ENCODE results near the gene JMJD8. TPM values are rescaled to one million over a fixed set of nuclear protein-coding genes. Genes with fewer than 3 reads are reported as not detected.

JMJD8 gene
- total and polyA plus RNA-seq, 4 donors, result 21.2 to 52.6 (median 33.4) TPM

GRCh38 chr16:645852-646678 lies 38.1 kb downstream of the JMJD8 start:
- H3K9ac ChIP-seq (ENCODE audit: low read depth in 1 of 2, low read length in 2 of 2), result peak overlapping the region in 1 of 2 donors; percentile 62
- peak; percentile 75 for DNase-seq (ENCODE audit: low spot score)
- H3K27me3 ChIP-seq (ENCODE audit: control insufficient read depth in 4 of 4, insufficient read depth in 4 of 4, low read length in 3 of 4), result no peaks in the 10 kb centered on the region
- TF ChIP-seq RAD21 (IDR thresholded peaks at IDR 0.05) (no peak), FOXA1 (IDR thresholded peaks at IDR 0.05) (no peak), GABPA (IDR thresholded peaks at IDR 0.05 in 1 of 2, conservative IDR thresholded peaks at IDR 0.05 in 1 of 2) (peak in 1 of 2 donors; percentile 27), HNF4A (conservative IDR thresholded peaks at IDR 0.05) (peak; percentile 46 to 76), RXRA (IDR thresholded peaks at IDR 0.05) (peak; percentile 92 to 95), YY1 (IDR thresholded peaks at IDR 0.05) (peak; percentile 44), ZBTB33 (IDR thresholded peaks at IDR 0.05) (peak; percentile 35), SP1 (IDR thresholded peaks at IDR 0.05) (peak; percentile 73), MAX (IDR thresholded peaks at IDR 0.05) (peak; percentile 34)
- peak overlapping the region in 1 of 3 donors; percentile 69 for H3K4me3 ChIP-seq (ENCODE audit: low read depth in 1 of 3, low read length in 3 of 3)
- peak overlapping the region; percentile 86 to 89 for H3K27ac ChIP-seq (ENCODE audit: low read depth in 1 of 2, low read length in 2 of 2)
- 34% methylated on average over 32 of the region's 32 CpGs for WGBS
- H3K9me3 ChIP-seq (ENCODE audit: control insufficient read depth in 4 of 4, low read length in 3 of 4), result no peaks in the 10 kb centered on the region
- H3K36me3 ChIP-seq (ENCODE audit: control insufficient read depth in 4 of 4, insufficient read depth in 3 of 4, low read depth in 1 of 4, low read length in 3 of 4), result peaks cover 0 to 1% (median 0%) of the 10 kb centered on the region in 4 donors
- H3K4me1 ChIP-seq (ENCODE audit: control insufficient read depth in 4 of 4, insufficient read depth in 4 of 4, low read length in 3 of 4), result peaks cover 21 to 82% (median 58%) of the 10 kb centered on the region in 4 donors

DNA sequence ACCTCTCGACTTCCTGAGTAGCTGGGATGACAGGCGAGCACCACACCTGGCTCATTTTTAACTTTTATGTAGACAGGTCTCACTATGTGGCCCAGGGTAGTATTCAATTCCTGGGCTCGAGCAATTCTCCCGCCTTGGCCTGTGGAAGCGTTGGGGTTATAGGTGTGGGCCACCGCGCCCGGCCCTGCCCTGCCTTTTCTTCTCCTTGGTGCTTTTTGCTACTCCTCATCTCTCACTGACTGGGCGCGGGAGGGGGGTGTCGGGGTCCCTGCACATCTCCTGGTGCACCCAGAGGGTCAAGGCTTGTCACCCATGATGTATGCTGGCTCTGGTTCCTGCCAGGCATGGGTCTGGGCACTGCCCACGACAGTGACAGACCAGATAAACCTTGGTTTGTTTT lies 39.6 kb downstream of the JMJD8 start:
- H3K9ac ChIP-seq (ENCODE audit: low read depth in 1 of 2, low read length in 2 of 2), result no peak overlapping the region

More for the DNA sequence above, 39.6 kb downstream of the JMJD8 start:
- TF ChIP-seq SP1 (IDR thresholded peaks at IDR 0.05) (no peak), RXRA (IDR thresholded peaks at IDR 0.05) (no peak), HNF4A (conservative IDR thresholded peaks at IDR 0.05) (no peak), JUND (IDR thresholded peaks at IDR 0.05) (no peak), FOXA2 (IDR thresholded peaks at IDR 0.05) (no peak), GABPA (IDR thresholded peaks at IDR 0.05 in 1 of 2, conservative IDR thresholded peaks at IDR 0.05 in 1 of 2) (no peak), TAF1 (conservative IDR thresholded peaks at IDR 0.05) (no peak), ZBTB33 (IDR thresholded peaks at IDR 0.05) (no peak), FOXA1 (IDR thresholded peaks at IDR 0.05) (no peak), MAX (IDR thresholded peaks at IDR 0.05) (no peak), EGR1 (IDR thresholded peaks at IDR 0.05; ENCODE audit: low read depth in 2 of 2) (no peak), HNF4G (IDR thresholded peaks at IDR 0.05) (no peak), RAD21 (IDR thresholded peaks at IDR 0.05) (no peak), YY1 (IDR thresholded peaks at IDR 0.05) (no peak), NR2F2 (IDR thresholded peaks at IDR 0.05) (no peak), REST (IDR thresholded peaks at IDR 0.05) (no peak)
- TF ChIP-seq, protein P1, sequence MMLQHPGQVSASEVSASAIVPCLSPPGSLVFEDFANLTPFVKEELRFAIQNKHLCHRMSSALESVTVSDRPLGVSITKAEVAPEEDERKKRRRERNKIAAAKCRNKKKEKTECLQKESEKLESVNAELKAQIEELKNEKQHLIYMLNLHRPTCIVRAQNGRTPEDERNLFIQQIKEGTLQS (IDR thresholded peaks at IDR 0.05), result no peak
- TF ChIP-seq, protein P2, sequence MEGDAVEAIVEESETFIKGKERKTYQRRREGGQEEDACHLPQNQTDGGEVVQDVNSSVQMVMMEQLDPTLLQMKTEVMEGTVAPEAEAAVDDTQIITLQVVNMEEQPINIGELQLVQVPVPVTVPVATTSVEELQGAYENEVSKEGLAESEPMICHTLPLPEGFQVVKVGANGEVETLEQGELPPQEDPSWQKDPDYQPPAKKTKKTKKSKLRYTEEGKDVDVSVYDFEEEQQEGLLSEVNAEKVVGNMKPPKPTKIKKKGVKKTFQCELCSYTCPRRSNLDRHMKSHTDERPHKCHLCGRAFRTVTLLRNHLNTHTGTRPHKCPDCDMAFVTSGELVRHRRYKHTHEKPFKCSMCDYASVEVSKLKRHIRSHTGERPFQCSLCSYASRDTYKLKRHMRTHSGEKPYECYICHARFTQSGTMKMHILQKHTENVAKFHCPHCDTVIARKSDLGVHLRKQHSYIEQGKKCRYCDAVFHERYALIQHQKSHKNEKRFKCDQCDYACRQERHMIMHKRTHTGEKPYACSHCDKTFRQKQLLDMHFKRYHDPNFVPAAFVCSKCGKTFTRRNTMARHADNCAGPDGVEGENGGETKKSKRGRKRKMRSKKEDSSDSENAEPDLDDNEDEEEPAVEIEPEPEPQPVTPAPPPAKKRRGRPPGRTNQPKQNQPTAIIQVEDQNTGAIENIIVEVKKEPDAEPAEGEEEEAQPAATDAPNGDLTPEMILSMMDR (IDR thresholded peaks at IDR 0.05; ENCODE audit: low read depth, low read length, missing input control), result no peak
- peak overlapping the region; percentile 20 to 27 for H3K27ac ChIP-seq (ENCODE audit: low read depth in 1 of 2, low read length in 2 of 2)
- no peak overlapping the region for H3K4me3 ChIP-seq (ENCODE audit: low read depth in 1 of 3, low read length in 3 of 3)
- H3K27me3 ChIP-seq (ENCODE audit: control insufficient read depth in 4 of 4, insufficient read depth in 4 of 4, low read length in 3 of 4), result no peaks in the 10 kb centered on the region
- H3K36me3 ChIP-seq (ENCODE audit: control insufficient read depth in 4 of 4, insufficient read depth in 3 of 4, low read depth in 1 of 4, low read length in 3 of 4), result peaks cover 0 to 1% (median 0%) of the 10 kb centered on the region in 4 donors
- DNase-seq (ENCODE audit: low spot score), result no peak
- no peaks in the 10 kb centered on the region for H3K9me3 ChIP-seq (ENCODE audit: control insufficient read depth in 4 of 4, low read length in 3 of 4)
- H3K4me1 ChIP-seq (ENCODE audit: control insufficient read depth in 4 of 4, insufficient read depth in 4 of 4, low read length in 3 of 4), result peaks cover 24 to 79% (median 53%) of the 10 kb centered on the region in 4 donors
- WGBS, result 88% methylated on average over 12 of the region's 12 CpGs
